Measurements from ENCODE around the gene PSMC5.

GRCh38 chr17:63830904-63831491, 3.8 kb downstream of the PSMC5 start:
- no peak for TF ChIP-seq POLR2A (IDR thresholded peaks at IDR 0.05)
- no peak for TF ChIP-seq CTCF (IDR thresholded peaks at IDR 0.05)

All from adrenal gland (tissue), 5 donors.